ENCODE measurements around the gene RPS21. TPM values are rescaled to one million over a fixed set of nuclear protein-coding genes. Genes with fewer than 3 reads are reported as not detected.
A peak's percentile ranks its signal among the peaks of the same experiment; 100 is the strongest.

Gene RPS21
- total RNA-seq, 1 experiment from 2014 or later = 1,761 TPM

- Histone ChIP-seq H3K27ac (ENCODE audit: low read length) (peak overlapping the region; percentile 70; the same call in 1 of the 2 replicates), H3K9me3 (ENCODE audit: control insufficient read depth, insufficient read depth, low read depth, low read length) (no peaks in the 10 kb centered on the region), H3K27me3 (ENCODE audit: control insufficient read depth, insufficient read depth, low read length) (no peaks in the 10 kb centered on the region), H3K36me3 (ENCODE audit: control insufficient read depth, insufficient read depth, low read length) (no peaks in the 10 kb centered on the region), H3K4me1 (ENCODE audit: control insufficient read depth, insufficient read depth, low read length) (peaks cover 26% of the 10 kb centered on the region), H3K4me3 (ENCODE audit: low read depth in 2 of 2, low read length in 2 of 2) (peak overlapping the region; percentile 63 to 64)
- ATAC-seq = no peak
- no peak for TF ChIP-seq CTCF (IDR thresholded peaks at IDR 0.05)
- no peak for TF ChIP-seq TCF7L2 (IDR thresholded peaks at IDR 0.05; ENCODE audit: low read depth, low read length)
- no peak for TF ChIP-seq REST (IDR thresholded peaks at IDR 0.05; ENCODE audit: insufficient read depth in 1 of 2, low read depth in 2 of 2, low read length in 1 of 2)
- no peak for TF ChIP-seq POLR2AphosphoS5 (IDR thresholded peaks at IDR 0.05; ENCODE audit: low read depth, low read length)
- no peak for TF ChIP-seq SIN3A (IDR thresholded peaks at IDR 0.05; ENCODE audit: borderline replicate concordance, insufficient read depth, low read depth, low read length)
- no peak for DNase-seq (ENCODE audit: low read depth, low spot score)
- in situ Hi-C loops (cut with HindIII; ENCODE audit: low pct_unique_long_range_greater_than_20kb, low sequenced_read_pairs) (no loop called here), intact Hi-C loops (cut with micrococcal nuclease; ENCODE audit: unreplicated experiment) (no loop called here)
- CTCF ChIA-PET = no interaction called here
- BruUV-seq (replicated peaks) = no TSS peak
- POLR2A ChIA-PET = no interaction called here
These were observed 19.1 kb downstream of the RPS21 start for GRCh38 chr20:62405981-62406513.

GRCh38 chr20:62406635-62407176, 19.8 kb downstream of the RPS21 start:
- CTCF ChIA-PET = no interaction called here
- DNase-seq (ENCODE audit: low read depth, low spot score) (no peak), ATAC-seq (no peak)
- no TSS peak for BruUV-seq (replicated peaks)
- POLR2A ChIA-PET = no interaction called here
- in situ Hi-C loops (cut with HindIII; ENCODE audit: low pct_unique_long_range_greater_than_20kb, low sequenced_read_pairs) = no loop called here
- intact Hi-C loops (cut with micrococcal nuclease; ENCODE audit: unreplicated experiment) = no loop called here
- Histone ChIP-seq H3K4me3 (ENCODE audit: low read depth in 2 of 2, low read length in 2 of 2) (peak overlapping the region; percentile 63 to 64), H3K36me3 (ENCODE audit: control insufficient read depth, insufficient read depth, low read length) (no peaks in the 10 kb centered on the region), H3K27me3 (ENCODE audit: control insufficient read depth, insufficient read depth, low read length) (no peaks in the 10 kb centered on the region), H3K27ac (ENCODE audit: low read length) (peak overlapping the region; percentile 70), H3K9me3 (ENCODE audit: control insufficient read depth, insufficient read depth, low read depth, low read length) (no peaks in the 10 kb centered on the region), H3K4me1 (ENCODE audit: control insufficient read depth, insufficient read depth, low read length) (peaks cover 26% of the 10 kb centered on the region)
- no peak for TF ChIP-seq CTCF (IDR thresholded peaks at IDR 0.05)
- TF ChIP-seq SIN3A (IDR thresholded peaks at IDR 0.05; ENCODE audit: borderline replicate concordance, insufficient read depth, low read depth, low read length) = 0 out of 2 replicates have a peak, but pooled peaks have one; percentile 15
- TF ChIP-seq REST (IDR thresholded peaks at IDR 0.05; ENCODE audit: insufficient read depth in 1 of 2, low read depth in 2 of 2, low read length in 1 of 2) = no peak
- TF ChIP-seq TCF7L2 (IDR thresholded peaks at IDR 0.05; ENCODE audit: low read depth, low read length) = no peak
- TF ChIP-seq POLR2AphosphoS5 (IDR thresholded peaks at IDR 0.05; ENCODE audit: low read depth, low read length) = no peak
